ENCODE results near the gene ARHGAP8. TPM values are rescaled to one million over a fixed set of nuclear protein-coding genes. Genes with fewer than 3 reads are reported as not detected.

Gene ARHGAP8
- polyA plus RNA-seq, 2 of the 4 experiments (the other 2 are of a cell fraction) = 1.2 to 3.8 TPM

DNA sequence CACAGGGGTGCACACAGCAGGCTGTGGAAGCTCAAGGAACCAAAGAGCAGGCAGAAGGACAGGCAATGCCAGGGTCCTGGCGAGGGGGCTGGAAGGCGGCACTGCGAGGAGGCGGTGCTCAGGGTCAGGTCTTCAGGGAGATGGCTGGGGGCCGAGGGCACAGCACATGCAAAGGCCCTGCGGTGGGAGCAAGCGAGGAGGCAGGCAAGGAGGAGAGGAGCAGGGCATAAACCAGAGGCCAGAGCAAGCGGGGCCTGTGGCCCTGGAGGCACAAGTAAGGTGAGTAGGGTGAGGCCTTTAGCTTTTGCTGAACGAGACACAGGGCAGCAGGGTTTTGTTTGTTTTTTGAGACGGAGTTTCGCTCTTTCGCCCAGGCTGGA, 126.9 kb downstream of the ARHGAP8 start:
- CTCF ChIA-PET = interaction anchor here (2.1 kb wide), 1 partner anchor 59 kb away, joined by 5 read pairs; no protein-coding TSS in a partner anchor
- POLR2A ChIA-PET = no interaction called here
- no peak overlapping the region for H3K4me2 ChIP-seq
- FAIRE-seq (no peak), ATAC-seq (no peak), DNase-seq (ENCODE audit: low read depth in 1 of 2, low spot score in 1 of 2) (no peak)
- 87% methylated on average over 12 of the region's 12 CpGs for WGBS (ENCODE audit: missing lambda C conversion rate)
- H3K4me1 ChIP-seq = no peaks in the 10 kb centered on the region
- H3K9me3 ChIP-seq = no peaks in the 10 kb centered on the region
- H3K27ac ChIP-seq = no peak overlapping the region
- H3K4me3 ChIP-seq = no peak overlapping the region
- TF ChIP-seq RCOR1 (IDR thresholded peaks at IDR 0.05; ENCODE audit: low read depth, low read length) = no peak
- no peak for TF ChIP-seq MYC (IDR thresholded peaks at IDR 0.05; ENCODE audit: borderline replicate concordance, low read length)

GRCh38 chr22:44880610-44881290, 128.4 kb downstream of the ARHGAP8 start:
- ChIA-PET POLR2A (no interaction called here), CTCF (interaction anchor here (2.1 kb wide), 1 partner anchor 60 kb away, joined by 5 read pairs; no protein-coding TSS in a partner anchor)
- Histone ChIP-seq H3K4me3 (no peak overlapping the region), H3K27ac (no peak overlapping the region), H3K9me3 (no peaks in the 10 kb centered on the region), H3K4me2 (no peak overlapping the region), H3K4me1 (no peaks in the 10 kb centered on the region)
- DNase-seq (ENCODE audit: low read depth in 1 of 2, low spot score in 1 of 2) (no peak), FAIRE-seq (no peak), ATAC-seq (no peak; a peak in 1 of 6 replicates)
- no peak for TF ChIP-seq GATA3 (IDR thresholded peaks at IDR 0.05; ENCODE audit: borderline replicate concordance)
- no peak for TF ChIP-seq MAZ (IDR thresholded peaks at IDR 0.05; ENCODE audit: borderline replicate concordance, low read depth, low read length)
- TF ChIP-seq HEYL (CRISPR knock-in tag; IDR thresholded peaks at IDR 0.05) = no peak
- TF ChIP-seq NR3C1 (IDR thresholded peaks at IDR 0.05) = no peak
- no peak for TF ChIP-seq RCOR1 (IDR thresholded peaks at IDR 0.05; ENCODE audit: low read depth, low read length)
- TF ChIP-seq HMGXB4 (CRISPR knock-in tag; IDR thresholded peaks at IDR 0.05; ENCODE audit: borderline replicate concordance) = no peak
- no peak for TF ChIP-seq FOSB (CRISPR knock-in tag; IDR thresholded peaks at IDR 0.05)
- no peak for TF ChIP-seq RNF2 (IDR thresholded peaks at IDR 0.05; ENCODE audit: borderline replicate concordance, low read depth)
- TF ChIP-seq CHD4 (IDR thresholded peaks at IDR 0.05; ENCODE audit: borderline replicate concordance) = no peak
- no peak for TF ChIP-seq BHLHE40 (IDR thresholded peaks at IDR 0.05; ENCODE audit: low read depth, low read length)
- TF ChIP-seq JUNB (IDR thresholded peaks at IDR 0.05) = no peak
- TF ChIP-seq JUN (IDR thresholded peaks at IDR 0.05) = no peak
- TF ChIP-seq HOXA7 (CRISPR knock-in tag; IDR thresholded peaks at IDR 0.05) = no peak
- no peak for TF ChIP-seq MYC (IDR thresholded peaks at IDR 0.05; ENCODE audit: borderline replicate concordance, low read length)
- TF ChIP-seq, protein P1, sequence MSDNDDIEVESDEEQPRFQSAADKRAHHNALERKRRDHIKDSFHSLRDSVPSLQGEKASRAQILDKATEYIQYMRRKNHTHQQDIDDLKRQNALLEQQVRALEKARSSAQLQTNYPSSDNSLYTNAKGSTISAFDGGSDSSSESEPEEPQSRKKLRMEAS (IDR thresholded peaks at IDR 0.05) = no peak
- TF ChIP-seq, protein P2, sequence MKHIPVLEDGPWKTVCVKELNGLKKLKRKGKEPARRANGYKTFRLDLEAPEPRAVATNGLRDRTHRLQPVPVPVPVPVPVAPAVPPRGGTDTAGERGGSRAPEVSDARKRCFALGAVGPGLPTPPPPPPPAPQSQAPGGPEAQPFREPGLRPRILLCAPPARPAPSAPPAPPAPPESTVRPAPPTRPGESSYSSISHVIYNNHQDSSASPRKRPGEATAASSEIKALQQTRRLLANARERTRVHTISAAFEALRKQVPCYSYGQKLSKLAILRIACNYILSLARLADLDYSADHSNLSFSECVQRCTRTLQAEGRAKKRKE (CRISPR knock-in tag; IDR thresholded peaks at IDR 0.05; ENCODE audit: low read depth) = no peak
- TF ChIP-seq NFE2L2 (conservative IDR thresholded peaks at IDR 0.05; ENCODE audit: low read length) = no peak
- 74% methylated on average over 14 of the region's 19 CpGs for WGBS (ENCODE audit: missing lambda C conversion rate)

DNA sequence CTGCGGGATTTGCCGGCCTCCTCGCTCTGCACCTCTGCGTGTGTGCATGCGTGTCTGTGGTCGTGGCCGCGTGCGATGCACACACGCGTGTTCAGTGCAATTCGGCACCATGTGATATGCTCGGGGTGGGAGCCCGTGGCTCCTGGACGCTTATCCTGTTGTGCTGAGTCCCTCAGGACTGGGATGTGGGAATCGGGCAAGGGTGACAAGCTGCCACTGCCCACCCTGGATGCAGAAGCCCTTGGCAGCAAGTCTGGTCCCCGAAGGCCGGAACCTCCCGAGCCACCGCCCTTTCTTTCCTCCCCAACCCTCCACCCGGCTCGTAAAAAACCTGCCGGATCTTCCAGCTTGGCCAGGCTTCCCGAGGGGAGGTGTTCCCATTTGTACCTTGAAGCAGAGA, 129.2 kb downstream of the ARHGAP8 start:
- ATAC-seq = no peak
- no peak for DNase-seq (ENCODE audit: low read depth in 1 of 2, low spot score in 1 of 2)
- no peak overlapping the region for H3K4me2 ChIP-seq

More for the DNA sequence above, 129.2 kb downstream of the ARHGAP8 start:
- Histone ChIP-seq H3K27ac (no peak overlapping the region), H3K4me1 (no peaks in the 10 kb centered on the region), H3K9me3 (no peaks in the 10 kb centered on the region), H3K4me3 (no peak overlapping the region)
- no peak for FAIRE-seq
- no peak for TF ChIP-seq JUN (IDR thresholded peaks at IDR 0.05)
- no peak for TF ChIP-seq CHD4 (IDR thresholded peaks at IDR 0.05; ENCODE audit: borderline replicate concordance)
- TF ChIP-seq ZFP36 (IDR thresholded peaks at IDR 0.05; ENCODE audit: borderline replicate concordance, partially characterized antibody) = no peak
- no peak for TF ChIP-seq CBX2 (IDR thresholded peaks at IDR 0.05; ENCODE audit: borderline replicate concordance, low read depth)
- TF ChIP-seq CHD2 (IDR thresholded peaks at IDR 0.05; ENCODE audit: low read length, partially characterized antibody) = no peak
- no peak for TF ChIP-seq RFX5 (IDR thresholded peaks at IDR 0.05)
- TF ChIP-seq RAD21 (conservative IDR thresholded peaks at IDR 0.05 in 1 of 2, IDR thresholded peaks at IDR 0.05 in 1 of 2) = no peak
- no peak for TF ChIP-seq NR3C1 (IDR thresholded peaks at IDR 0.05)
- TF ChIP-seq, protein P3, sequence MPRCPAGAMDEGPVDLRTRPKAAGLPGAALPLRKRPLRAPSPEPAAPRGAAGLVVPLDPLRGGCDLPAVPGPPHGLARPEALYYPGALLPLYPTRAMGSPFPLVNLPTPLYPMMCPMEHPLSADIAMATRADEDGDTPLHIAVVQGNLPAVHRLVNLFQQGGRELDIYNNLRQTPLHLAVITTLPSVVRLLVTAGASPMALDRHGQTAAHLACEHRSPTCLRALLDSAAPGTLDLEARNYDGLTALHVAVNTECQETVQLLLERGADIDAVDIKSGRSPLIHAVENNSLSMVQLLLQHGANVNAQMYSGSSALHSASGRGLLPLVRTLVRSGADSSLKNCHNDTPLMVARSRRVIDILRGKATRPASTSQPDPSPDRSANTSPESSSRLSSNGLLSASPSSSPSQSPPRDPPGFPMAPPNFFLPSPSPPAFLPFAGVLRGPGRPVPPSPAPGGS (IDR thresholded peaks at IDR 0.05) = no peak
- TF ChIP-seq RNF2 (IDR thresholded peaks at IDR 0.05; ENCODE audit: borderline replicate concordance, low read depth) = no peak
- TF ChIP-seq POLR2AphosphoS2 (conservative IDR thresholded peaks at IDR 0.05; ENCODE audit: low read length) = no peak
- TF ChIP-seq, protein P4, sequence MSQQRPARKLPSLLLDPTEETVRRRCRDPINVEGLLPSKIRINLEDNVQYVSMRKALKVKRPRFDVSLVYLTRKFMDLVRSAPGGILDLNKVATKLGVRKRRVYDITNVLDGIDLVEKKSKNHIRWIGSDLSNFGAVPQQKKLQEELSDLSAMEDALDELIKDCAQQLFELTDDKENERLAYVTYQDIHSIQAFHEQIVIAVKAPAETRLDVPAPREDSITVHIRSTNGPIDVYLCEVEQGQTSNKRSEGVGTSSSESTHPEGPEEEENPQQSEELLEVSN (IDR thresholded peaks at IDR 0.05; ENCODE audit: borderline replicate concordance, low read depth) = no peak
- no peak for TF ChIP-seq CBX8 (IDR thresholded peaks at IDR 0.05)
- no peak for TF ChIP-seq GATA3 (IDR thresholded peaks at IDR 0.05; ENCODE audit: borderline replicate concordance)
- TF ChIP-seq HOXB13 (CRISPR knock-in tag; IDR thresholded peaks at IDR 0.05; ENCODE audit: low read depth) = no peak
- no peak for TF ChIP-seq NFE2L2 (conservative IDR thresholded peaks at IDR 0.05; ENCODE audit: low read length)
- CTCF ChIA-PET = no interaction called here
- 69% methylated on average over 17 of the region's 24 CpGs for WGBS (ENCODE audit: missing lambda C conversion rate)
- POLR2A ChIA-PET = no interaction called here

Measured in A549 (cell line).